GM12878 (cell line): ENCODE data around the gene GRM7. TPM values are rescaled to one million over a fixed set of nuclear protein-coding genes. Genes with fewer than 3 reads are reported as not detected.

ENCODE experiments used
- ATAC-seq: fragments of 200-7000 bp; cut with Tn5 transposase; 3 replicates; pipeline ENCODE4 v1.9.1; 2020; ENCODE audit warnings: mild to moderate bottlenecking, moderate library complexity
- BruUV-seq: library from RNA; stranded (reverse); fragments of 400-500 nt; replicated peaks from 2 replicates; lab custom pipeline; 2021; lab: Mats Ljungman, UMichigan
- CTCF ChIA-PET: fragments of 300-600 bp; sonication (Branson Sonifier 250); formaldehyde crosslinking; extraction: SDS; loops from one replicate; lab custom pipeline; 2021; ENCODE audit warnings: inconsistent platforms; lab: Yijun Ruan, JAX
- POLR2A ChIA-PET: fragments of 350-600 bp; formaldehyde crosslinking; extraction: SDS; loops from one replicate; lab custom pipeline; 2021; ENCODE audit warnings: inconsistent platforms; lab: Charles Lee
- RAD21 ChIA-PET: fragments of 300-600 bp; sonication (Branson Sonifier 250); formaldehyde crosslinking; loops from one replicate; lab custom pipeline; 2023; ENCODE audit warnings: antibody characterized with exemption; ENCODE audit not compliant: unreplicated experiment; lab: Charles Lee
- SMC1A ChIA-PET: fragments of 300-600 bp; sonication (Branson Sonifier 250); formaldehyde crosslinking; loops from one replicate; lab custom pipeline; 2023; ENCODE audit not compliant: unreplicated experiment, uncharacterized antibody; lab: Charles Lee
- DNase-seq: peaks from one replicate; pipeline ENCODE4 v3.0.0-alpha.2; 2011; ENCODE audit warnings: low read depth, low spot score
- FAIRE-seq: peaks from 3 replicates; lab custom pipeline; 2011; peaks lifted over from hg19 to GRCh38; lab: Jason Lieb, UNC
- H2AFZ ChIP-seq: 2 replicates; pipeline ENCODE4 v1.6.0; 2011; ENCODE audit warnings: low read depth, low read length, control low read depth; ENCODE audit not compliant: control insufficient read depth
- H3K27ac ChIP-seq: 2 replicates; pipeline ENCODE4 v1.5.1; 2011; ENCODE audit warnings: control low read depth; ENCODE audit not compliant: control insufficient read depth, insufficient read depth
- H3K27me3 ChIP-seq, 2 experiments: replicated peaks in 1 of 2; 2 replicates each; pipeline versions ENCODE4 v1.6.0 to v1.6.1; 2011; ENCODE audit warnings: low read length in 1 of 2; ENCODE audit not compliant: control insufficient read depth in 2 of 2, insufficient read depth in 2 of 2
- H3K36me3 ChIP-seq, 2 experiments: 2 replicates each; pipeline ENCODE4 v1.5.1; 2011; ENCODE audit warnings: low read length in 1 of 2; ENCODE audit not compliant: control insufficient read depth in 2 of 2, insufficient read depth in 2 of 2
- H3K4me1 ChIP-seq: 2 replicates; pipeline ENCODE4 v1.6.1; 2011; ENCODE audit warnings: mild to moderate bottlenecking, low read length, moderate library complexity, mixed read lengths; ENCODE audit not compliant: control insufficient read depth, insufficient read depth
- H3K4me2 ChIP-seq: 2 replicates; pipeline ENCODE4 v1.6.0; 2011; ENCODE audit warnings: control low read depth; ENCODE audit not compliant: control insufficient read depth, insufficient read depth
- H3K4me3 ChIP-seq: fragments of 200-600 bp; sonication (generic); 2 replicates; pipeline ENCODE4 v1.5.1; 2016
- H3K79me2 ChIP-seq: 2 replicates; pipeline ENCODE4 v1.6.0; 2011; ENCODE audit warnings: low read length; ENCODE audit not compliant: control insufficient read depth, insufficient read depth
- H3K9ac ChIP-seq: 2 replicates; pipeline ENCODE4 v1.8.0; 2011; ENCODE audit warnings: low read length, control low read depth, mixed read lengths; ENCODE audit not compliant: control insufficient read depth, insufficient read depth
- H3K9me3 ChIP-seq: replicated peaks from 3 replicates; pipeline ENCODE4 v1.5.1; 2011; ENCODE audit warnings: mild to moderate bottlenecking, low read length; ENCODE audit not compliant: control insufficient read depth, insufficient read depth
- H4K20me1 ChIP-seq: 2 replicates; pipeline ENCODE4 v1.6.0; 2011; ENCODE audit not compliant: control insufficient read depth, insufficient read depth
- BMI1 ChIP-seq: fragments of 450-650 bp; IDR thresholded peaks from 2 replicates; pipeline ENCODE4 v1.6.1; 2016; ENCODE audit warnings: mild to moderate bottlenecking, moderate library complexity, borderline replicate concordance
- CHD4 ChIP-seq: fragments of 200-600 bp; sonication (generic); IDR thresholded peaks from 2 replicates; pipeline ENCODE4 v1.6.1; 2016; ENCODE audit warnings: mild to moderate bottlenecking
- ESRRA ChIP-seq: IDR thresholded peaks from 2 replicates; pipeline ENCODE4 v1.6.1; 2012; ENCODE audit warnings: mild to moderate bottlenecking, low read length, improper control_type of control experiment
- ETV6 ChIP-seq, 2 experiments: fragments of 450-650 bp in 1 of 2; IDR thresholded peaks in 1 of 2; conservative IDR thresholded peaks in 1 of 2; 2 replicates each; pipeline ENCODE4 v1.6.1; 2014; ENCODE audit warnings: antibody characterized with exemption in 1 of 2, borderline replicate concordance in 1 of 2, low read depth in 1 of 2, mild to moderate bottlenecking in 1 of 2, moderate library complexity in 1 of 2
- FOXM1 ChIP-seq: IDR thresholded peaks from 2 replicates; pipeline ENCODE4 v1.6.1; 2012; ENCODE audit warnings: low read depth, mild to moderate bottlenecking, inconsistent platforms, low read length, moderate library complexity
- IRF5 ChIP-seq: fragments of 450-650 bp; IDR thresholded peaks from 2 replicates; pipeline ENCODE4 v1.6.1; 2017; ENCODE audit warnings: borderline replicate concordance
- KAT2A ChIP-seq: conservative IDR thresholded peaks from 2 replicates; pipeline ENCODE4 v1.6.1; 2011; ENCODE audit warnings: low read depth, low read length; ENCODE audit not compliant: control insufficient read depth
- LARP7 ChIP-seq: fragments of 450-650 bp; IDR thresholded peaks from 2 replicates; pipeline ENCODE4 v1.6.1; 2017; ENCODE audit warnings: mild to moderate bottlenecking
- NRF1 ChIP-seq: conservative IDR thresholded peaks from 2 replicates; pipeline ENCODE4 v1.6.1; 2011; ENCODE audit warnings: mild to moderate bottlenecking, low read depth, low read length, improper control_type of control experiment
- PML ChIP-seq: IDR thresholded peaks from 2 replicates; pipeline ENCODE4 v1.6.1; 2012; ENCODE audit warnings: low read length, inconsistent platforms
- SMAD5 ChIP-seq: IDR thresholded peaks from 2 replicates; pipeline ENCODE4 v1.6.1; 2016; ENCODE audit warnings: antibody characterized with exemption, low read depth
- SPI1 ChIP-seq: IDR thresholded peaks from 2 replicates; pipeline ENCODE4 v1.6.1; 2011; ENCODE audit warnings: low read depth, mild to moderate bottlenecking, low read length, moderate library complexity, borderline replicate concordance; ENCODE audit not compliant: insufficient read depth
- STAT1 ChIP-seq: fragments of 450-650 bp; conservative IDR thresholded peaks from 2 replicates; pipeline ENCODE4 v1.6.1; 2014; ENCODE audit warnings: antibody characterized with exemption, mild to moderate bottlenecking
- ZNF687 ChIP-seq: fragments of 450-650 bp; IDR thresholded peaks from 2 replicates; pipeline ENCODE4 v1.6.1; 2017; ENCODE audit warnings: mild to moderate bottlenecking, moderate library complexity
- WGBS: methylation state at CpG from one replicate; pipeline ENCODE4 v1.1.6; 2016; ENCODE audit warnings: low lambda C conversion rate; ENCODE audit not compliant: insufficient replicate concordance, insufficient coverage; ENCODE audit errors: missing lambda C conversion rate; 5-methylcytosine and 5-hydroxymethylcytosine counted together
- in situ Hi-C: fragments of 300-500 bp; cut with MboI; formaldehyde crosslinking; loops from 9 replicates; pipeline ENCODE4 v1.14.3; 2018; ENCODE audit warnings: mixed read lengths
- intact Hi-C: fragments of 100-400 bp; cut with micrococcal nuclease; formaldehyde crosslinking; loops from one replicate; pipeline ENCODE4 v1.14.2; 2022; ENCODE audit not compliant: unreplicated experiment
- polyA plus RNA-seq, 11 experiments: library from polyadenylated mRNA; depleted of rRNA in 4 of 11; unstranded in 6 of 11; stranded (reverse) in 5 of 11; fragments of >200 nt; fragmentation: Nextera tagmentation in 4 of 11; fragmentation: Illumina TruSeq in 1 of 11; extraction: Ambion mirVana in 4 of 11; extraction: Trizol in 1 of 11; gene quantifications; 1 replicate in 1 of 11; 2 replicates in 10 of 11; pipeline versions ENCODE4 v1.2.1 to v1.2.3, GENCODE V29; 2011 to 2016; ENCODE audit warnings: inconsistent platforms in 2 of 11, missing spikeins in 2 of 11, low read depth in 1 of 11
- total RNA-seq, 4 experiments: library from RNA; depleted of rRNA in 3 of 4; stranded (reverse); fragments of >200 nt in 3 of 4; fragmentation: Illumina TruSeq in 1 of 4; extraction: Trizol in 1 of 4; gene quantifications; 2 replicates each; pipeline versions ENCODE4 v1.2.1 to v1.2.3, GENCODE V29; 2013 to 2021
- TF ChIP-seq, protein P1 (sequence below): fragments of 450-650 bp; IDR thresholded peaks from 2 replicates; pipeline ENCODE4 v1.6.1; 2018; ENCODE audit warnings: mild to moderate bottlenecking, low read depth, moderate library complexity; ENCODE audit not compliant: partially characterized antibody

Gene GRM7
- total and polyA plus RNA-seq, 10 of the 15 experiments (the other 5 are each of a cell fraction or from before 2014, with no cell fraction given), result not detected

- CTCF ChIA-PET, result no interaction called here
- Histone ChIP-seq H3K4me3 (no peak overlapping the region), H3K36me3 (no peaks in the 10 kb centered on the region), H3K79me2 (no peaks in the 10 kb centered on the region), H3K27me3 (no peaks in the 10 kb centered on the region), H4K20me1 (no peaks in the 10 kb centered on the region), H3K9ac (no peak overlapping the region), H3K4me2 (no peak overlapping the region), H3K4me1 (no peaks in the 10 kb centered on the region), H3K9me3 (no peaks in the 10 kb centered on the region), H3K27ac (no peak overlapping the region), H2AFZ (no peak overlapping the region)
- no peak for DNase-seq
- RAD21 ChIA-PET, result no interaction called here
- FAIRE-seq, result no peak
- POLR2A ChIA-PET, result no interaction called here
- WGBS, result 7% methylated on average over 6 of the region's 6 CpGs
- no TSS peak for BruUV-seq
- intact Hi-C loops (no loop called here), in situ Hi-C loops (no loop called here)
- SMC1A ChIA-PET, result no interaction called here
- no peak for ATAC-seq
- no peak for TF ChIP-seq SPI1
- no peak for TF ChIP-seq LARP7
- no peak for TF ChIP-seq ESRRA
- no peak for TF ChIP-seq CHD4
- TF ChIP-seq, protein P1, sequence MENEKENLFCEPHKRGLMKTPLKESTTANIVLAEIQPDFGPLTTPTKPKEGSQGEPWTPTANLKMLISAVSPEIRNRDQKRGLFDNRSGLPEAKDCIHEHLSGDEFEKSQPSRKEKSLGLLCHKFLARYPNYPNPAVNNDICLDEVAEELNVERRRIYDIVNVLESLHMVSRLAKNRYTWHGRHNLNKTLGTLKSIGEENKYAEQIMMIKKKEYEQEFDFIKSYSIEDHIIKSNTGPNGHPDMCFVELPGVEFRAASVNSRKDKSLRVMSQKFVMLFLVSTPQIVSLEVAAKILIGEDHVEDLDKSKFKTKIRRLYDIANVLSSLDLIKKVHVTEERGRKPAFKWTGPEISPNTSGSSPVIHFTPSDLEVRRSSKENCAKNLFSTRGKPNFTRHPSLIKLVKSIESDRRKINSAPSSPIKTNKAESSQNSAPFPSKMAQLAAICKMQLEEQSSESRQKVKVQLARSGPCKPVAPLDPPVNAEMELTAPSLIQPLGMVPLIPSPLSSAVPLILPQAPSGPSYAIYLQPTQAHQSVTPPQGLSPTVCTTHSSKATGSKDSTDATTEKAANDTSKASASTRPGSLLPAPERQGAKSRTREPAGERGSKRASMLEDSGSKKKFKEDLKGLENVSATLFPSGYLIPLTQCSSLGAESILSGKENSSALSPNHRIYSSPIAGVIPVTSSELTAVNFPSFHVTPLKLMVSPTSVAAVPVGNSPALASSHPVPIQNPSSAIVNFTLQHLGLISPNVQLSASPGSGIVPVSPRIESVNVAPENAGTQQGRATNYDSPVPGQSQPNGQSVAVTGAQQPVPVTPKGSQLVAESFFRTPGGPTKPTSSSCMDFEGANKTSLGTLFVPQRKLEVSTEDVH, result no peak
- TF ChIP-seq NRF1, result no peak
- no peak for TF ChIP-seq STAT1
- no peak for TF ChIP-seq ZNF687
- TF ChIP-seq PML, result no peak
- TF ChIP-seq BMI1, result no peak
- TF ChIP-seq ETV6 (conservative IDR thresholded peaks at IDR 0.05 in 1 of 2, IDR thresholded peaks at IDR 0.05 in 1 of 2; ENCODE audit: borderline replicate concordance in 1 of 2, low read depth in 1 of 2), result no peak
- no peak for TF ChIP-seq KAT2A
- no peak for TF ChIP-seq IRF5
- no peak for TF ChIP-seq FOXM1
- no peak for TF ChIP-seq SMAD5
These were observed 826.7 kb downstream of the GRM7 start for GRCh38 chr3:7687428-7688147.
